Stimulated activated CD8-positive, alpha-beta memory T cell treated with anti-CD3 and anti-CD28 coated beads, Interleukin-15, amount 100 ng/mL, for 24 hours (primary cell): ENCODE data around the gene RHOC.

Source experiments
- DNase-seq: peaks from one replicate; pipeline ENCODE4 v3.0.0-alpha.2; 2020; ENCODE audit warnings: low read depth

RHOC gene

GRCh38 chr1:112701227-112702066 lies 5.5 kb downstream of the RHOC start:
- DNase-seq = no peak

- DNase-seq = peak; percentile 42
These were observed 6.4 kb downstream of the RHOC start for GRCh38 chr1:112700290-112701226.

DNA sequence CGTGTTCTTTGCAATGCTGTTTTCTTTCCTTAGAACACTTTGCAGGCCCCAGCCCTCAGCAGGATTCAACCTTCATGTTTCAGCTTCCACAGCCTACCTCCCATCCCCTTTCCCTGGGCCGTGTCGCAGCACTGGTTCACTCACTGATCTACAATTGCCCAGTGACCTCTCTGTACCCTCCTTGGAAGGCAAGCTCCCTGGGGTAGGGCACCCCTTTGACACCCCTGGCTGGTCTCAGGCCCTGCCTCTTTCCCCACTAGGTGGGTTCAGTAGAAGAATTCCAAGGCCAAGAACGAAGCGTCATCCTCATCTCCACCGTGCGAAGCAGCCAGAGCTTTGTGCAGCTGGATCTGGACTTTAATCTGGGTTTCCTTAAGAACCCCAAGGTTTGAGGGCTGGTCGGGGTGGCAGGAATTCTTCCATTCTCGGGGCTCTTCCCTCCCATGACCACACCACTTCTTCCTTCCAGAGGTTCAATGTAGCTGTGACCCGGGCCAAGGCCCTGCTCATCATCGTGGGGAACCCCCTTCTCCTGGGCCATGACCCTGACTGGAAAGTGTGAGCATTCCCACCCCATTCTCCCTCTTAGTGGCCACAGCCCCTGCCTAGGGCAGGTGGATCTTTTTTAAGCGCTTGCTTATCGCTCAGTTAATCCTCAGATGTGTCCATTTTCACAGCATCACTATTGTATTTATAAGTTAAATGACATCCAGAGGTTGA lies 7.3 kb downstream of the RHOC start:
- DNase-seq = no peak

DNA sequence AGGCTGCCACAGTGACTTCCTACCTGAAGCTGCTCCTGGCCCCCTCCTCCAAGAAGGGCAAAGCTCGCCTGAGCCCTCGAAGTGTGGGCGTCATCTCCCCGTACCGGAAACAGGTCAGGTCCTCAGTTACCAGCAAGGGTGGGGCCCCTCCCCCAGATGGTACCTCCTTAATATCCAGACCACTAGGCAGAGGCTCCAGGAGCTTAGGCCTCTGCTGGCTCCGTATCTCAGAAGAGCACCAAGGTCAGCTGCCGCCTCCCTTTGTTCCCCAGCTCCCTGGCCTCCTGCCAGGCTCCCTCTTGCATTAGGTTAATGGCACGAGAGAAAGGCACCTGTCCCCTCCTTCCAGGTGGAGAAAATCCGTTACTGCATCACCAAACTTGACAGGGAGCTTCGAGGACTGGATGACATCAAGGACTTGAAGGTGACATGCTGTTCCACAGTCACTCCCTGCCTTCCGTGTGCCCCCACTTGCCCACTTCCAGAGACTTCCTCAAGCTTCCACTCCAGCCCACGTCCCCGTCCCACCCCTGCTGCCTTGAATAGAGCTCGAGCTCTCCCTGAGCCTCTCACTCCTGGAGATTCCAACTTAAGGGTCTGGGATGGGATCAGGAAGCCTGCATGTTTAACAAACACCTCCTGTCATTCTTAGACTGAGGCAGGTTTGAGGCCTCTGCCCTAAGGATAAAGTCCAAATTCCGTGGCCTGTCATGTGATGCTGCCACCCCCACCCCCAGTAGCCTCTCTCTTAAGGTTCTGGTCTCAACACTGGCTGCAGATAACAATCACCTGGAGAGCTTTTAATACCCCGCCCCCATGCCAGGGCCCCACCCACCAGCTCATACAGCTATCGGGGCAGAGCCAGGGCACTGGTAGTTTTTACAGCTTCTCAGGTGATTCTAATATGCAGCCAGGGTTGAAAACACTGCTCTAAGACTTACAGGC lies 8.3 kb downstream of the RHOC start:
- DNase-seq = no peak

- DNase-seq = no peak
These were observed 9.1 kb downstream of the RHOC start for GRCh38 chr1:112697781-112698201.

DNA sequence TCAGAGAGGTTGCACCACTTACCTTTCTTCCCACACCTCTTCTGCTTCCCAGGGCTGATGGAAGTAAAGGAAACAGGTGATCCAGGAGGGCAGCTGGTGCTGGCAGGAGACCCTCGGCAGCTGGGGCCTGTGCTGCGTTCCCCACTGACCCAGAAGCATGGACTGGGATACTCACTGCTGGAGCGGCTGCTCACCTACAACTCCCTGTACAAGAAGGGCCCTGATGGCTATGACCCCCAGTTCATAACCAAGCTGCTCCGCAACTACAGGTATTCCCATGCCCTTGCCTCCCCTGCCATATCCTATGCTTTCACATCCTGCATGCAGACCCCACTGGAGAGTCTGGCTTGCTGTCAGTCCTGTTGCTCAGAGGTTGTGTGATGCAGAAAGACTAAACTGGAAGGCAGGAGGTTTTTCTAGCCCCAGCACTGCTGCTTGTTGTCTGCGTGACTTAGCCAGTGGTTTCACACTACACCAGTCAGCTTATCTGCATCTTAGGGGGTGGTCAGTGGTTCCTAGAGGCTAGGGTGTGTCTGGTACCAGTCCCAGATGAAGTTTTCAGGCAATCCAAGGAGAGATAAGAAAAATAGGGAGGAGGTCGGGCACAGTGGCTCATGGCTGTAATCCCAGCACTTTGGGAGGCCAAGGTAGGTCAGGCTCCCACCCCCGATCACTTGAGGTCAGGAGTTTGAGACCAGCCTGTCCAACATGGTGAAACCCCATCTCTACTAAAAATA lies 10.2 kb downstream of the RHOC start:
- no peak for DNase-seq

DNA sequence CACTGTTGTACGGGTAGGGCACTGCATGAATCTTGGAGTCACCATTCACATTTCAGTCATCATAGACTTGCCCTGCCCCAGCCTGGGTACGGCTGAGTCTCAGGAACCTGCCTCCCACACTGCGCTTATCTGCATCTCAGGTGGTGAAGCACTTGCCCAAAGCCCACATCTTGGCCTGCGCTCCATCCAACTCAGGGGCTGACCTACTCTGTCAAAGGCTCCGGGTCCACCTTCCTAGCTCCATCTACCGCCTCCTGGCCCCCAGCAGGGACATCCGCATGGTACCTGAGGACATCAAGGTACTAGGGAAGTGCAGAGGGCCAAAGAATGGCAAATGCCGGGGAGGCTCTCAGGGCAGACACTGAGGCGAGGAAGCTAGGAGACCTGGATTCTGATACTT lies 11.7 kb downstream of the RHOC start:
- DNase-seq = no peak

GRCh38 chr1:112694363-112694929 lies 12.5 kb downstream of the RHOC start:
- DNase-seq = no peak

DNA sequence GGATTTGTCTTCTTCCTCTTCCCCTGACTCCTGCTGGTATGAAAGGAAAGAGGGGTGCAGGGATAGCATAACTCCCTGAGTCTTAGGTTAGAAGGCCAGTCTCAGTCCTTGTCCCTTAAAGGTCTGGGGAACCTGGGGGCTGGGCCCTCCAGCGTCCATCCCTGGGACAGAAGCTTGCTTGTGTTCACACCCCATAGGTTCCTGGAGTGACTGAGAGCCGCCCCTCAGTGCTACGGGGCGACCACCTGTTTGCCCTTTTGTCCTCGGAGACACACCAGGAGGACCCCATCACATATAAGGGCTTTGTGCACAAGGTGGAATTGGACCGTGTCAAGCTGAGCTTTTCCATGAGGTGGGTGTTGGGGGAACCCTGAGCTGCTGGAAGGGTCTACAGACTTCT lies 13.1 kb downstream of the RHOC start:
- no peak for DNase-seq

DNA sequence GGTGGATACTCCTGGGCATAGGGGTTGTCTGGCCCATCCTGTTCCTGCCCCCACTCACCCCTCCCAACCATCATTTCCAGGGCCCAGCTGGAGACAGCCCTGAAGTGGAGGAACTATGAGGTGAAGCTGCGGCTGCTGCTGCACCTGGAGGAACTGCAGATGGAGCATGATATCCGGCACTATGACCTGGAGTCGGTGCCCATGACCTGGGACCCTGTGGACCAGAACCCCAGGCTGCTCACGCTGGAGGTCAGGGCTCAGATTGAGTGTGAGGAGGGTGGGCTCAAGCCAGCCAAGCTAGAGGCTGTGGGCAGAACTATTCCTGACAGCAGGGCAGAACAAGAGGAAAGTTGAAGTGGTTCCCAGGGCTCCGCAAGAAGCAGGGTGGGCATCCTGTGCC lies 14.2 kb downstream of the RHOC start:
- DNase-seq = no peak

DNA sequence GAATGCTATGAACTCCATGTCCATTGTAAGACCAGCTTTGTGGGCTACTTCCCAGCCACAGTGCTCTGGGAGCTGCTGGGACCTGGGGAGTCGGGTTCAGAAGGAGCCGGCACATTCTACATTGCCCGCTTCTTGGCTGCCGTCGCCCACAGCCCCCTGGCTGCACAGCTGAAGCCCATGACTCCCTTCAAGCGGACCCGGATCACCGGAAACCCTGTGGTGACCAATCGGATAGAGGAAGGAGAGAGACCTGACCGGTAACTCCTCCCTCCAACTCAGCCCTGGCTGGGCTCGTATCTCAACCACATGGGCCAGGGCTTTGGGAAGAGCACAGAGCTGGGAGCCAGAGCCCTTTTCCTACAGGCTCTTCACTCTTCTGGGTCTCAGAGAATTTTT lies 17.1 kb downstream of the RHOC start:
- DNase-seq = no peak

- DNase-seq = no peak
These were observed 17.6 kb downstream of the RHOC start for GRCh38 chr1:112689196-112689841.

GRCh38 chr1:112688781-112689193 lies 18.1 kb downstream of the RHOC start:
- no peak for DNase-seq

- no peak for DNase-seq
These were observed 19.0 kb downstream of the RHOC start for GRCh38 chr1:112687785-112688496.

DNA sequence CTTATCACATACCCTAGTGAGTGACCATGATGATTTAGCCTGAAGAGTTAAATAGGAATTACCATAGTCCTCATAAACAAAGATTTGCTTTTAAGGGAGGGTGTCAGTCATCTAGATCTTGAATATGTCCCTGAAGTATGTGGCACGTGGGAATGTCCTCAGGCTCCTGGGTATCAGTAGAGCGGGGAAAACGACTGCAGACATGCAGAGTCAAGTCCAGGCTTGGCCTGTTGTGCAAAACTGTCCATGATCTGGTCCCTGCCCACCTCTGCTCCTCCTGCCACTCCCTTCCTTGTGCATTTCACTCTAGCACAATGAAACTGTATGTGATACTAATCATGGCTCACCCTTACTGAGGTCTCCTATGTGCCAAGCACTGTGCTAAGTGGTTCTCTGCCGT lies 19.6 kb downstream of the RHOC start:
- no peak for DNase-seq

DNA sequence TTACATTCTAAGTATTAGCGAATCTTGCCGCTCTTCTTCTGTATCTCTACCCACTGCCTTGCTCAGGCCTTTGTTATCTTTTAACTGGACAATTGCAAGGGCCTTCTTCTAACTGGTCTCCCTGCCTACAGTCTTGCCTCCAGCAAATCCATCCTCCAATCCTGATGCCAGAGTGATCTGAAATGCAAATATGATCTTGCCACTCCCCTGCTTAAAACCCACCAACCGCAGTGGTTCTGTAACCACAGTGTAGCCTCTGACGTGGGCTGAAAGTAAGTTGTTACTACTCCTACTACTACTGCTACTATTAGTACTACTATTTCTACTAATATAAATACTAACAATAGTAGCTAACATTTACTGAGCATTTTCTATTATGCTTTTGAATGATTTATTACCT lies 20.1 kb downstream of the RHOC start:
- no peak for DNase-seq

DNA sequence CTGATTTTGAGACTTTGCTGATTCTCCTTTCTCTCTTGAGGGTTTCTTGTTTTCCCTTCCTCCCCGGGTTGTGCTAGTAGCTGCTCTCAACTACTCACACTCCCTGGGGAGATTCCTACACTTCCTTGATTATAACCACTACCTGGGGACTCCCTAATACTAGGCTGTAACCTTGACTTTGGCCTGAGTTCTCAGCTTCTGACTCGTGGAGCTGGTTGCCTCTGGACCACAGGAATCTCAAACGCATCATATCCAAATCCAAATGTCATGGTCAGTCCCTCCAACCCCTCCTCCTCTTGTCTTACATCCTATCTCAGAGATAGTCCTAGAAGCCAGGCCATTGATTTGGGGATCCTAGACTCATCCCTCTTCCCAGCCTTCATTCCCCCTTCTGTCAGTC lies 20.5 kb downstream of the RHOC start:
- DNase-seq = no peak

DNA sequence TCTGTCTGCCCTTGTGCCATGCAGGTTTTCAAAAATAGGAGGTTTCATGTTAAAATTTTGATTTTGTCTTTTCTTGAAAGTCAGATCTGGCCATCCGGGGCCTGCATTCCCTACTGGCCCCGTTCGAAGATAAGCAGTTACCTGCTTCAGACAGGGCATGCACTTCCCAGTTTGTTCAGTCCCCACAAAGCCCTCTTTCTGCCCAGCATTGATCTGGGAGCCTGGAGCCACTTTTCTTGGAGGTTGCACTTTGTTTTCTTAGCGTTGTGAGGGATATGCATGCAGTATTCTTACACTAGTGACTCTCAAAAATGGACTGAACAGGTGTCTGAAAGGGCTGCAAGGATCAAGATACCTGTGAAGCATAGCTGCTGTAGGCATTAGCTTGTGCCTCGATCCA lies 21.0 kb downstream of the RHOC start:
- no peak for DNase-seq

DNA sequence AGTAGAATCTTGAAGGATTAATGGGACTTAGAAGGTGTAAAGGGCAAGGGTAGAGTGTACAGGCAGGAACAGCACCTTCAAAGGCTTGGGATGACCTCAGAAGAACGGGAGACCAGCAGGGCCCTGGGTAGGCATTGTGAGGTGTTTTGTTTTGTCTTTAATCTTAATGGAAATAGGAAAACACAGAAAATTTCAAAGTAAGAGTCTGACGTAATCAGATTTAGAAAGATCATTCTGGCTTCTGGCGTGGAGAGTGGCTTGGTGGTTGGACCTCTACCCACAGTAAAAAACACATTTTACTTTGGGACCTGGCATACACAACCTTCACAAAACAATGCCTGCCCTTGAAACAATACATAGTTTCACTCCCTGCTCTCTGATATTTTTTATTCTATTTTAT lies 28.3 kb downstream of the RHOC start:
- no peak for DNase-seq
